Stomach (tissue), 9 donors: ENCODE measurements around the gene ADH5. TPM values are rescaled to one million over a fixed set of nuclear protein-coding genes. Genes with fewer than 3 reads are reported as not detected.
"Not testable (repeated sequence)": the region's sequence is repeated elsewhere in the genome, so short reads cannot be mapped to it uniquely, and the experiment has no call there.

Experiments used
- DNase-seq, 2 donors: peaks; one replicate each; pipeline versions ENCODE4 v3.0.0 to v3.0.0-alpha.2; 2013 to 2019
- H3K27ac ChIP-seq, 5 donors: fragments of 200-600 bp in 4 of 5; sonication (generic) in 4 of 5; one replicate each; pipeline ENCODE4 v1.5.1; 2013 to 2019; ENCODE audit warnings: mild to moderate bottlenecking in 1 of 5, moderate library complexity in 1 of 5
- H3K27me3 ChIP-seq, 3 donors: fragments of 200-600 bp; sonication (generic); one replicate each; pipeline ENCODE4 v1.5.1; 2017 to 2019; ENCODE audit warnings: mixed run types in 1 of 3
- H3K36me3 ChIP-seq, 4 donors: fragments of 200-600 bp; sonication (generic); 1 replicate in 3 of 4; 2 replicates in 1 of 4; pipeline ENCODE4 v1.5.1; 2016 to 2019
- H3K4me1 ChIP-seq, 4 donors: fragments of 200-600 bp; sonication (generic); one replicate each; pipeline ENCODE4 v1.5.1; 2016 to 2019
- H3K4me3 ChIP-seq, 4 donors: fragments of 200-600 bp; sonication (generic) in 3 of 4; one replicate each; pipeline ENCODE4 v1.5.1; 2016 to 2019; ENCODE audit warnings: mild to moderate bottlenecking in 1 of 4
- H3K9me3 ChIP-seq, 4 donors: fragments of 200-600 bp; sonication (generic); one replicate each; pipeline ENCODE4 v1.5.1; 2016 to 2019
- CTCF ChIP-seq, 7 experiments: fragments of 450-650 bp in 4 of 7; fragments of 200-600 bp in 3 of 7; sonication (generic) in 3 of 7; IDR thresholded peaks; one replicate each; pipeline ENCODE4 v1.5.1; 2016 to 2019; ENCODE audit warnings: antibody characterized with exemption in 7 of 7, control low read depth in 2 of 7, mild to moderate bottlenecking in 1 of 7
- EP300 ChIP-seq: sonication (generic); formaldehyde crosslinking; IDR thresholded peaks from one replicate; pipeline ENCODE4 v1.6.1; 2017; ENCODE audit warnings: antibody characterized with exemption
- POLR2A ChIP-seq, 4 donors: fragments of 450-650 bp; IDR thresholded peaks; one replicate each; pipeline ENCODE4 v1.6.1; 2016; ENCODE audit warnings: antibody characterized with exemption in 4 of 4, control low read depth in 2 of 4, mild to moderate bottlenecking in 1 of 4, moderate library complexity in 1 of 4
- POLR2AphosphoS5 ChIP-seq, 3 donors: sonication (generic); formaldehyde crosslinking; IDR thresholded peaks; one replicate each; pipeline ENCODE4 v1.6.1; 2016; ENCODE audit warnings: antibody characterized with exemption in 3 of 3
- WGBS, 5 donors: extraction: QIAGEN DNeasy Blood & Tissue Kit in 3 of 5; methylation state at CpG; one replicate each; pipeline versions ENCODE4 v1.1.5 to v1.1.7; 2013 to 2018; 5-methylcytosine and 5-hydroxymethylcytosine counted together
- intact Hi-C: fragments of 100-400 bp; cut with DNase I; formaldehyde crosslinking; loops from one replicate; pipeline ENCODE4 v1.15.1; 2023; ENCODE audit warnings: low total_unique reads
- polyA plus RNA-seq, 3 donors: library from polyadenylated mRNA; stranded (reverse); fragments of 200-250 nt; gene quantifications; one replicate each; pipeline ENCODE4 v1.2.3, GENCODE V29; 2013
- total RNA-seq, 5 donors: library from RNA; depleted of rRNA; stranded (reverse); fragments of >200 nt; gene quantifications; one replicate each; pipeline versions ENCODE4 v1.1.0 to v1.2.3, GENCODE V29; 2014 to 2016
- donor health status: healthy with polysubstance abuse.
- donor health status: Bipolar disorder and iron deficiency.
- donor health status: healthy.

Gene ADH5
- total and polyA plus RNA-seq, 8 donors = 63.0 to 162 (median 136) TPM

GRCh38 chr4:99082192-99082591, 6.4 kb downstream of the ADH5 start:
- H3K4me1 ChIP-seq = peaks cover 3 to 67% (median 33%) of the 10 kb centered on the region in 4 donors
- no peak overlapping the region for H3K27ac ChIP-seq
- H3K4me3 ChIP-seq = no peak overlapping the region
- H3K36me3 ChIP-seq = peaks cover 48 to 86% (median 84%) of the 10 kb centered on the region in 4 donors
- 76 to 91% (median 85%) methylated on average over 5 of the region's 5 CpGs for WGBS, 5 donors
- H3K9me3 ChIP-seq = no peaks in the 10 kb centered on the region
- intact Hi-C loops = no loop called here
- TF ChIP-seq POLR2A (IDR thresholded peaks at IDR 0.05) (no peak), CTCF (IDR thresholded peaks at IDR 0.05) (no peak), POLR2AphosphoS5 (IDR thresholded peaks at IDR 0.05) (no peak), EP300 (no peak)
- DNase-seq = no peak
- no peaks in the 10 kb centered on the region for H3K27me3 ChIP-seq

DNA sequence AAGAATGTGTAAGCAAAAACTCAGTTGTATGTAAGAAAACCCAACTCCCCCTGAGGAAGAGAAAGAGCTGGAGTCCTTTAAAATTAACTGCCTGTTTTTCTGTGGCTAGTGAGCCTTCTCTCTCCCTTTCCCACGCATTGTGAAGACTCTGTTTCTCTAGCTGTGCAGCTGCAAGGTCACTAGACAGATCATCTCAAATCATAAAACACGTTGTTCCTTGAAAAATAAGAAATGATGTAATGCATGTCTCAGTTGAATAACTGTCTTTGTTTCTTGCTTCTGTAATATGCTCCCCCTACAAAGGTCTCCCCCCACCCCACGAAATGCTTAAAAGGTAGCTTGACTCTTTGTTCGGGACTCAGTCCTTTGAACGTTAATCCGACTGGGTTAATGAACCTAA, 7.7 kb downstream of the ADH5 start:
- H3K27ac ChIP-seq, H3K27me3 ChIP-seq, H3K9me3 ChIP-seq, H3K4me3 ChIP-seq, intact Hi-C loops, DNase-seq: not testable (repeated sequence)
- WGBS, 5 donors = 57 to 75% (median 63%) methylated on average over 6 of the region's 6 CpGs
- H3K36me3 ChIP-seq = peaks cover 55 to 99% (median 98%) of the 10 kb centered on the region in 4 donors
- peaks cover 0 to 54% (median 21%) of the 10 kb centered on the region in 4 donors for H3K4me1 ChIP-seq

DNA sequence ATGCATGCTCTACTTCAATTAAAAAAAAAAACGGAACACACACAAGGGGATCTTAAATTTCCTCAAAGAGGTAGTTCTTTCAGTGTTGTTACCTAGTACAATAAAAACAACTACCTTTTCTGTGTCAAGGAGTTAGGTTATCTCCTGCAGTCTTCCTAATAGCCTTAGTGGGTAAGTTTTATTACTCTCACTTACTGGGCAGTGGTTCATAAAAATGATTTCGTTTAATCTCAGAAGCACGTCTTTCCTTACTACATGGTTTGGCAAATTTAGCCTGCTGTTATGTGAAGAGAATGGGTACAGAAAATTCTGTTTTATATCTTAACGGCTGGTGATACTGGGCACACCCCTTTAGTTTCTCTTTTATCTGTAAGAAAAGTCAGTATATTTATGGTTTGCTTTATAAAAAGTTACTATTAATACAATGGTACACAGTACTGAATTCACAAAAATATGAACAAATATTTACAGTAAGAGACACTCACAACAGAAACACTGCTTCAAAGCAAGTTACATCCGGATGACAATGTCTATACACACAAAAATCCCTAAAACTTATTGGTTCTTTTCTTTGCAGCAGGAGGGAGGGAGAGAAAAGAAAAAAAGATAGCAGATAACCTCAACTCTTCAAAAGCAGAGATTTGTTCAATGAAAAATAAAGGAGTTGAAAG, 8.8 kb downstream of the ADH5 start:
- H3K27me3 ChIP-seq = no peaks in the 10 kb centered on the region
- no peak for DNase-seq
- H3K27ac ChIP-seq = no peak overlapping the region
- TF ChIP-seq EP300 (no peak), CTCF (IDR thresholded peaks at IDR 0.05) (no peak), POLR2AphosphoS5 (IDR thresholded peaks at IDR 0.05) (no peak)
- no peaks in the 10 kb centered on the region for H3K9me3 ChIP-seq
- peaks cover 58 to 100% (median 100%) of the 10 kb centered on the region in 4 donors for H3K36me3 ChIP-seq
- intact Hi-C loops = no loop called here
- 41 to 65% (median 55%) methylated on average over 5 of the region's 5 CpGs for WGBS, 5 donors
- no peak overlapping the region for H3K4me3 ChIP-seq
- peaks cover 0 to 43% (median 14%) of the 10 kb centered on the region in 4 donors for H3K4me1 ChIP-seq

DNA sequence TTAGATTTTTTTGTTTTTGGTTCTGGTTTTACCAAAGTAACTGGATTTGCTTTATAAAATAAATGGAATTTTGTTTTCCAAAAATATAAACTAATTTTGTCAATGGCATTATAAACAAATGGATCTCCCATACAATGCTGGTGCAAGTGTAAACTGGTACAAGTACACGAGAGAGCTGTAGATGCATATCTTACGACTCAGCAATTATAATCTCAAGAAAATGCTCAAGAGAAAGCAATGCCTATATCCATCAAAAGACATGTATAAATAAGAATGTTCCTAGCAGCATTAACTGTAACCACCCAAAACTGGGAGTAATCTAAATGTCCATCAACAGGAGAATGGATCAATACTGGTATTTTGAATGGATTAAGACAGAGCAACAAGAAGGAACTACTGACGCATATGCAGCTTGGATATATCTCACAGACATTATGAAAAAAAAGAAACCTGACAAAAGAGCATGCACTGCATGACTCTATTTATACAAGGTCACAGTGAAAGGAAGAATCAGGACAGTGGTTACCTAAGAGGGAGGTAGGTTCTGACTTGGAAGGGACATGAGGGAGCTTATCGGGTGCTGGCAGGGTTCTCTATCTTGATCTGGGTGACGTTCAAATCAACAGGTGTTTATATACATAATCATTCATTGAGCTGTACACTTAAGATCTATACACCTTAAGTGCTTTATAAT, 9.5 kb downstream of the ADH5 start:
- Histone ChIP-seq H3K4me1 (peaks cover 0 to 36% (median 13%) of the 10 kb centered on the region in 4 donors), H3K9me3 (no peaks in the 10 kb centered on the region), H3K27me3 (no peaks in the 10 kb centered on the region), H3K4me3 (no peak overlapping the region), H3K36me3 (peaks cover 58 to 100% (median 100%) of the 10 kb centered on the region in 4 donors), H3K27ac (no peak overlapping the region)
- TF ChIP-seq EP300 (no peak), POLR2AphosphoS5 (IDR thresholded peaks at IDR 0.05) (no peak), POLR2A (IDR thresholded peaks at IDR 0.05) (no peak), CTCF (IDR thresholded peaks at IDR 0.05) (no peak)
- intact Hi-C loops = no loop called here
- no peak for DNase-seq
- WGBS, 5 donors = 54 to 65% (median 60%) methylated on average over 5 of the region's 5 CpGs

GRCh38 chr4:99078336-99078735, 10.3 kb downstream of the ADH5 start:
- TF ChIP-seq POLR2A (IDR thresholded peaks at IDR 0.05) (no peak), CTCF (IDR thresholded peaks at IDR 0.05) (no peak), POLR2AphosphoS5 (IDR thresholded peaks at IDR 0.05) (no peak), EP300 (no peak)
- no peak for DNase-seq
- 83 to 92% (median 91%) methylated on average over 5 of the region's 5 CpGs for WGBS, 5 donors
- Histone ChIP-seq H3K27ac (no peak overlapping the region), H3K4me3 (no peak overlapping the region), H3K4me1 (peaks cover 0 to 33% (median 10%) of the 10 kb centered on the region in 4 donors), H3K27me3 (no peaks in the 10 kb centered on the region), H3K9me3 (no peaks in the 10 kb centered on the region), H3K36me3 (peaks cover 57 to 100% (median 100%) of the 10 kb centered on the region in 4 donors)
- intact Hi-C loops = no loop called here
